IMR-90 (cell line): ENCODE data around the gene SHISAL1. TPM values are rescaled to one million over a fixed set of nuclear protein-coding genes. Genes with fewer than 3 reads are reported as not detected.

Experiments used
- ATAC-seq: fragments of 200-7000 bp; cut with Tn5 transposase; 2 replicates; pipeline ENCODE4 v1.9.1; 2020; ENCODE audit warnings: low read depth, mild to moderate bottlenecking, moderate library complexity
- BruUV-seq: library from RNA; stranded (reverse); fragments of 400-500 nt; replicated peaks from 2 replicates; lab custom pipeline; 2021; lab: Mats Ljungman, UMichigan
- CTCF ChIA-PET: fragments of 300-600 bp; formaldehyde crosslinking; extraction: SDS; loops from one replicate; lab custom pipeline; 2021; ENCODE audit warnings: antibody characterized with exemption; lab: Yijun Ruan, JAX
- POLR2A ChIA-PET: fragments of 300-600 bp; sonication (Branson Sonifier 250); formaldehyde crosslinking; loops from one replicate; lab custom pipeline; 2022; ENCODE audit warnings: antibody characterized with exemption; ENCODE audit not compliant: unreplicated experiment; lab: Charles Lee
- DNase-seq: peaks from one replicate; pipeline ENCODE4 v3.0.0; 2013
- H2AFZ ChIP-seq: replicated peaks from 2 replicates; pipeline ENCODE3; 2013; ENCODE audit warnings: low read length, mild to moderate bottlenecking; ENCODE audit not compliant: poor library complexity
- H2AK5ac ChIP-seq: 2 replicates; pipeline ENCODE4 v1.6.1; 2013; ENCODE audit warnings: low read depth, low read length, inconsistent platforms
- H2AK9ac ChIP-seq: replicated peaks from 2 replicates; pipeline ENCODE3; 2013; ENCODE audit warnings: mild to moderate bottlenecking, low read depth, low read length, moderate library complexity; ENCODE audit not compliant: poor library complexity
- H2BK120ac ChIP-seq: 2 replicates; pipeline ENCODE4 v1.6.1; 2013; ENCODE audit warnings: low read depth, low read length, inconsistent platforms
- H2BK15ac ChIP-seq: 3 replicates; pipeline ENCODE4 v1.6.1; 2013; ENCODE audit warnings: low read depth, low read length, inconsistent platforms
- H2BK20ac ChIP-seq: 2 replicates; pipeline ENCODE4 v1.6.1; 2013; ENCODE audit warnings: low read depth, mild to moderate bottlenecking, inconsistent platforms, low read length, moderate library complexity
- H2BK5ac ChIP-seq: 2 replicates; pipeline ENCODE4 v1.6.1; 2013; ENCODE audit warnings: mild to moderate bottlenecking, low read depth, low read length, inconsistent platforms; ENCODE audit not compliant: poor library complexity, severe bottlenecking
- H3K14ac ChIP-seq: replicated peaks from 2 replicates; pipeline ENCODE4 v1.6.1; 2013; ENCODE audit warnings: low read depth, low read length, inconsistent platforms
- H3K18ac ChIP-seq: 2 replicates; pipeline ENCODE4 v1.6.1; 2013; ENCODE audit warnings: low read depth, low read length, control low read depth
- H3K23ac ChIP-seq: 2 replicates; pipeline ENCODE4 v1.6.1; 2013; ENCODE audit warnings: low read depth, low read length, inconsistent platforms
- H3K27ac ChIP-seq: 2 replicates; pipeline ENCODE4 v1.5.1; 2013; ENCODE audit warnings: mild to moderate bottlenecking, control low read depth, low read length; ENCODE audit not compliant: insufficient read depth
- H3K27me3 ChIP-seq: 2 replicates; pipeline ENCODE4 v1.6.1; 2013; ENCODE audit warnings: low read length; ENCODE audit not compliant: control insufficient read depth, insufficient read depth
- H3K36me3 ChIP-seq: 2 replicates; pipeline ENCODE4 v1.6.1; 2013; ENCODE audit warnings: low read length, mixed read lengths; ENCODE audit not compliant: control insufficient read depth, insufficient read depth
- H3K4ac ChIP-seq: 2 replicates; pipeline ENCODE4 v1.6.1; 2013; ENCODE audit warnings: low read depth, low read length, inconsistent platforms
- H3K4me1 ChIP-seq: 2 replicates; pipeline ENCODE4 v1.6.1; 2013; ENCODE audit warnings: low read length, mixed read lengths; ENCODE audit not compliant: control insufficient read depth, insufficient read depth
- H3K4me2 ChIP-seq: 2 replicates; pipeline ENCODE4 v1.6.1; 2013; ENCODE audit warnings: low read depth, mild to moderate bottlenecking, control low read depth, low read length, moderate library complexity
- H3K4me3 ChIP-seq: 2 replicates; pipeline ENCODE4 v1.5.1; 2013; ENCODE audit warnings: low read depth, mild to moderate bottlenecking, control low read depth, low read length, moderate library complexity; ENCODE audit not compliant: insufficient read depth
- H3K56ac ChIP-seq: 2 replicates; pipeline ENCODE4 v1.6.1; 2013; ENCODE audit warnings: low read length, inconsistent platforms; ENCODE audit not compliant: insufficient read depth; ENCODE audit errors: extremely low read depth
- H3K79me1 ChIP-seq, 2 experiments: 2 replicates each; pipeline ENCODE4 v1.6.1; 2013; ENCODE audit warnings: low read length in 2 of 2, inconsistent platforms in 1 of 2, low read depth in 1 of 2
- H3K9ac ChIP-seq: 2 replicates; pipeline ENCODE4 v1.6.1; 2013; ENCODE audit warnings: low read depth, low read length, control low read depth
- H3K9me1 ChIP-seq: 2 replicates; pipeline ENCODE4 v1.6.1; 2013; ENCODE audit warnings: low read length, inconsistent platforms; ENCODE audit not compliant: insufficient read depth
- H3K9me3 ChIP-seq: 2 replicates; pipeline ENCODE4 v1.6.1; 2013; ENCODE audit warnings: low read length; ENCODE audit not compliant: control insufficient read depth, insufficient read depth
- H4K20me1 ChIP-seq: 2 replicates; pipeline ENCODE4 v1.6.1; 2013; ENCODE audit warnings: low read length, inconsistent platforms; ENCODE audit not compliant: insufficient read depth
- H4K5ac ChIP-seq: 2 replicates; pipeline ENCODE4 v1.6.1; 2013; ENCODE audit warnings: mild to moderate bottlenecking, low read depth, low read length, control low read depth
- H4K8ac ChIP-seq, 2 experiments: 2 replicates each; pipeline ENCODE4 v1.6.1; 2013; ENCODE audit warnings: low read depth in 2 of 2, low read length in 2 of 2, control low read depth in 1 of 2, inconsistent platforms in 1 of 2
- H4K91ac ChIP-seq: 2 replicates; pipeline ENCODE4 v1.6.1; 2013; ENCODE audit warnings: low read depth, low read length, inconsistent platforms; ENCODE audit not compliant: insufficient read depth
- CEBPB ChIP-seq: IDR thresholded peaks from 2 replicates; pipeline ENCODE4 v1.6.1; 2012; ENCODE audit warnings: low read depth, low read length, improper control_type of control experiment
- CHD1 ChIP-seq: IDR thresholded peaks from 2 replicates; pipeline ENCODE4 v1.6.1; 2012; ENCODE audit warnings: low read depth, low read length, improper control_type of control experiment
- MAFK ChIP-seq: IDR thresholded peaks from 2 replicates; pipeline ENCODE4 v1.6.1; 2012; ENCODE audit warnings: low read depth, low read length, improper control_type of control experiment
- MXI1 ChIP-seq: IDR thresholded peaks from 2 replicates; pipeline ENCODE4 v1.6.1; 2012; ENCODE audit warnings: low read depth, mild to moderate bottlenecking, low read length, moderate library complexity, borderline replicate concordance
- NFE2L2 ChIP-seq: fragments of 150-350 bp; IDR thresholded peaks from 2 replicates; pipeline ENCODE4 v1.6.1; 2016; ENCODE audit warnings: low read depth, mild to moderate bottlenecking, low read length
- POLR2A ChIP-seq: IDR thresholded peaks from 2 replicates; pipeline ENCODE4 v1.6.1; 2012; ENCODE audit warnings: mild to moderate bottlenecking, low read depth, low read length
- RAD21 ChIP-seq: IDR thresholded peaks from 2 replicates; pipeline ENCODE4 v1.6.1; 2012; ENCODE audit warnings: low read length, improper control_type of control experiment
- RCOR1 ChIP-seq: IDR thresholded peaks from 2 replicates; pipeline ENCODE4 v1.6.1; 2012; ENCODE audit warnings: mild to moderate bottlenecking, low read length, improper control_type of control experiment; ENCODE audit not compliant: insufficient replicate concordance
- RFX5 ChIP-seq: IDR thresholded peaks from 2 replicates; pipeline ENCODE4 v1.8.0; 2012; ENCODE audit warnings: low read depth, mild to moderate bottlenecking, low read length, moderate library complexity
- SMC3 ChIP-seq: fragments of 150-350 bp; IDR thresholded peaks from 2 replicates; pipeline ENCODE4 v1.6.1; 2016; ENCODE audit warnings: low read depth, mild to moderate bottlenecking, antibody characterized with exemption, low read length, moderate library complexity
- WGBS, 2 experiments: methylation state at CpG; one replicate each; pipeline versions ENCODE4 v1.1.5 to v1.1.7; 2013; ENCODE audit warnings: missing lambda C conversion rate in 2 of 2; ENCODE audit not compliant: insufficient read length in 1 of 2; ENCODE audit errors: extremely low coverage in 2 of 2; 5-methylcytosine and 5-hydroxymethylcytosine counted together
- dilution Hi-C: fragments of 300-500 bp; cut with HindIII; formaldehyde crosslinking; loops from one replicate; pipeline ENCODE4 v1.14.3; 2018; ENCODE audit warnings: low sequenced_read_pairs; ENCODE audit not compliant: unreplicated experiment
- in situ Hi-C: fragments of 300-500 bp; cut with MboI; formaldehyde crosslinking; loops from 3 replicates; pipeline ENCODE4 v1.14.3; 2019; ENCODE audit warnings: low sequenced_read_pairs, inconsistent platforms, mixed read lengths
- intact Hi-C: fragments of 100-400 bp; cut with micrococcal nuclease; formaldehyde crosslinking; loops from 2 replicates; pipeline ENCODE4 v1.10.0; 2022
- polyA plus RNA-seq, 3 experiments: library from polyadenylated mRNA; depleted of rRNA; stranded (reverse); fragments of >200 nt; gene quantifications; 2 replicates each; pipeline ENCODE4 v1.2.3, GENCODE V29; 2012; ENCODE audit warnings: low replicate concordance in 1 of 3
- total RNA-seq: library from RNA; depleted of rRNA; stranded (reverse); fragments of >200 nt; gene quantifications from 2 replicates; pipeline ENCODE4 v1.2.3, GENCODE V29; 2012
- TF ChIP-seq, protein P1 (sequence below): fragments of 150-350 bp; IDR thresholded peaks from 2 replicates; pipeline ENCODE4 v1.6.1; 2017; ENCODE audit warnings: mild to moderate bottlenecking, antibody characterized with exemption, low read length, low read depth
- TF ChIP-seq, protein P2 (sequence below): fragments of 150-350 bp; IDR thresholded peaks from 2 replicates; pipeline ENCODE4 v1.6.1; 2016; ENCODE audit warnings: low read depth, mild to moderate bottlenecking, low read length, moderate library complexity, borderline replicate concordance

The SHISAL1 gene
- total and polyA plus RNA-seq, 2 of the 4 experiments (the other 2 are of a cell fraction), result 1.0 to 1.4 TPM

DNA sequence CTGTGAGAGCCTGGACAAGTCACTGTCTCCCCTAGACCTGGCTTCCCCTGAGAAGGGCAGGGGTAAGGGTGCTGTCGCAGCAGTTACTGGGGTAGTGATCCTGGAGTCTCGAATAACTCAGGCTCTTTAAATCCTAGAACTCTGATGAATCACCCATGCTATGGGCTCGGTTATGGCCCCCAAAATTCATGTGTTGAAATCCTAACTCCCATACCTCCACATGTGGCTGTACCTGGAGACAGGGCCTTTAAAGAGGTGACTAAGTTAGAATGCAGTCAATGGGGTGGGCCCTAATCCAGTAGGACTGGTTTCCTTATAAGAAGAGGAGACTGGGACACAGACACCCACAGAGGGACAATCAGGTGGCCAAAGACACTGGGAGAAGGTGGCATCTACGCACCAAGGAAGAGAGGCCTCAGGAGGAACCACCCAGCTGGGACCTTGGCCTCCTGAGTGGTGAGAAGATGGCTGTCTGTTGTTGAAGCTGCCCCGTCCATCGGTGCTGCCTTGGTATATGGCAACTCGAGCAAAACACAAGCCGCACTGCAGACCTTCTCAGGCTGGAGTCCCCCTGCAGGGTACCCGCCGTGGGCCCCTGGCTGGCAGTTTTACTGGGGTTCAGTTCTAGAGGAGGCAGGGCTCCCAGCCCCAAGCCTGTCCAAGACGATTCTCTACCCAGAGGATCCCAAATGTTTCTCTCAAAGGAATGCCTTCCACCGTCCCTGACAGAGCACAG lies 48.8 kb upstream of the SHISAL1 start (continued):
- no peak for TF ChIP-seq SMC3

DNA sequence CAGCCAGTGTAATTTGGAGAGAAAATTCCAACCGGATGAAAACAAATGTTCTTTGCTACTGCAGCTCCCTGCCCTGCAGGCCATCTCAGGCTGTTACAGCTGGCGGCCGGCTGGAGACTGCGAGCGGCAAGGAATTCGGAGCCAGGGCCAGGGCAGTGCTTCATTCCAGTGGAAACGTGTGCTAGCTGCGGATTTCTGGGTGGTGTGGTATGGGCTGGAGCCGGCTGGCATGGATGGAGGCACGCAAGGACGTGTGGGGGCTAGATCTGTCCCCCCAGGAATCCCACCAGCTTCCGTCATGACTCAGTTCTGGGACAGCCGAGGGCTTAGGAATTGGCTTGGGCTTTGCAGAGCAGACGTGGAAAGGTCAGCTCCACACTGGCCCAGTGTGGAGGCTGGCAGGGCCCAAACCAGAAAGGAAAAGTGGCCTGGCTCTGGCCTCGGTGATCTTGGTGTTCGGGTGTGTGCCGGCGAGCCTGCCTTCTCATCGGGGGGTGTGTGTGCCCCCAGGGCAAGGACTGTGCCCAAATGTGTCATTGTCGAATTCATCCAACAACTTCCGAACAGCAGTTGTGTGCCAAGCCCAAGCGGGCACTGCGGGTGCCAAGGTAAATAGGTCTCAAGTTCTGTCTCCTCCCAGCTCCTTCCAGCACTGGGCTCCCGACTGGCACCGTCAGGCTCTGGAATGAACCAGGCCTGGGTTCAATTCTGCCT lies 48.1 kb upstream of the SHISAL1 start:
- dilution Hi-C loops, result no loop called here
- Histone ChIP-seq H3K27me3 (no peaks in the 10 kb centered on the region), H2BK120ac (peak overlapping the region; percentile 94), H4K91ac (peak overlapping the region; percentile 97), H3K9me3 (no peaks in the 10 kb centered on the region), H3K4me1 (peaks cover 48% of the 10 kb centered on the region), H2AK5ac (peak overlapping the region; percentile 95), H3K9ac (peak overlapping the region; percentile 42), H2AFZ (peak overlapping the region; percentile 66), H3K56ac (peak overlapping the region; percentile 60), H3K79me1 (peaks cover 0 to 5% of the 10 kb centered on the region in 2 experiments; a peak in 1 of 4 replicates), H3K23ac (peak overlapping the region; percentile 44), H2AK9ac (peak overlapping the region; percentile 61), H2BK5ac (peak overlapping the region; percentile 84), H3K4ac (peak overlapping the region; percentile 90), H4K20me1 (no peaks in the 10 kb centered on the region), H3K4me2 (peak overlapping the region; percentile 17; the same call in 1 of the 2 replicates), H4K8ac (peak overlapping the region; percentile 86 to 94), H3K9me1 (peaks cover 21% of the 10 kb centered on the region), H3K4me3 (no peak overlapping the region), H3K18ac (peak overlapping the region; percentile 83), H2BK15ac (peak overlapping the region; percentile 89; the same call in 2 of the 3 replicates), H2BK20ac (peak overlapping the region; percentile 86), H3K14ac (peak overlapping the region; percentile 71), H3K27ac (peak overlapping the region; percentile 91), H4K5ac (peak overlapping the region; percentile 86), H3K36me3 (no peaks in the 10 kb centered on the region)
- ChIA-PET POLR2A (no interaction called here), CTCF (interaction anchor here (1.0 kb wide), 1 partner anchor 29 kb away, joined by 3 read pairs; no protein-coding TSS in a partner anchor)
- no TSS peak for BruUV-seq
- WGBS, 2 experiments, result 53% methylated on average over 14 of the region's 25 CpGs; no CpG with 5 or more reads in 1 of the 2 experiments
- in situ Hi-C loops, result no loop called here
- ATAC-seq, result peak; percentile 62
- intact Hi-C loops, result loop anchor here (5.0 to 10.0 kb wide), 2 partner anchors 86 to 124 kb away; no protein-coding TSS in a partner anchor
- peak; percentile 80 for DNase-seq
- TF ChIP-seq CEBPB, result no peak
- peak; percentile 10; the same call in 1 of the 2 replicates for TF ChIP-seq NFE2L2
- TF ChIP-seq CHD1, result no peak
- TF ChIP-seq, protein P1, sequence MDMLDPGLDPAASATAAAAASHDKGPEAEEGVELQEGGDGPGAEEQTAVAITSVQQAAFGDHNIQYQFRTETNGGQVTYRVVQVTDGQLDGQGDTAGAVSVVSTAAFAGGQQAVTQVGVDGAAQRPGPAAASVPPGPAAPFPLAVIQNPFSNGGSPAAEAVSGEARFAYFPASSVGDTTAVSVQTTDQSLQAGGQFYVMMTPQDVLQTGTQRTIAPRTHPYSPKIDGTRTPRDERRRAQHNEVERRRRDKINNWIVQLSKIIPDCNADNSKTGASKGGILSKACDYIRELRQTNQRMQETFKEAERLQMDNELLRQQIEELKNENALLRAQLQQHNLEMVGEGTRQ, result no peak
- TF ChIP-seq, protein P2, sequence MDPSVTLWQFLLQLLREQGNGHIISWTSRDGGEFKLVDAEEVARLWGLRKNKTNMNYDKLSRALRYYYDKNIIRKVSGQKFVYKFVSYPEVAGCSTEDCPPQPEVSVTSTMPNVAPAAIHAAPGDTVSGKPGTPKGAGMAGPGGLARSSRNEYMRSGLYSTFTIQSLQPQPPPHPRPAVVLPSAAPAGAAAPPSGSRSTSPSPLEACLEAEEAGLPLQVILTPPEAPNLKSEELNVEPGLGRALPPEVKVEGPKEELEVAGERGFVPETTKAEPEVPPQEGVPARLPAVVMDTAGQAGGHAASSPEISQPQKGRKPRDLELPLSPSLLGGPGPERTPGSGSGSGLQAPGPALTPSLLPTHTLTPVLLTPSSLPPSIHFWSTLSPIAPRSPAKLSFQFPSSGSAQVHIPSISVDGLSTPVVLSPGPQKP, result no peak
- TF ChIP-seq MXI1, result no peak
- no peak for TF ChIP-seq RFX5
- no peak for TF ChIP-seq RCOR1
- TF ChIP-seq MAFK, result no peak
- TF ChIP-seq RAD21, result peak; percentile 32; the same call in 1 of the 2 replicates
- TF ChIP-seq POLR2A, result peak; percentile 32; the same call in 1 of the 2 replicates
